GM23338 (cell line): ENCODE results near the gene TMEM30A. TPM values are rescaled to one million over a fixed set of nuclear protein-coding genes. Genes with fewer than 3 reads are reported as not detected.

ENCODE experiments used
- ATAC-seq: fragments of 200-7000 bp; cut with Tn5 transposase; 3 replicates; pipeline ENCODE4 v1.9.1; 2020
- DNase-seq: peaks from one replicate; pipeline ENCODE4 v3.0.0-alpha.2; 2015; ENCODE audit warnings: low spot score
- H2AFZ ChIP-seq: fragments of 200-600 bp; sonication (generic); 2 replicates; pipeline ENCODE4 v1.8.0; 2016; ENCODE audit warnings: antibody characterized with exemption, mild to moderate bottlenecking, moderate library complexity
- H3F3A ChIP-seq: fragments of 200-600 bp; sonication (generic); replicated peaks from 2 replicates; pipeline ENCODE4 v1.8.0; 2017; ENCODE audit warnings: antibody characterized with exemption, mixed run types, low read depth
- H3K27ac ChIP-seq: fragments of 200-600 bp; sonication (generic); 2 replicates; pipeline ENCODE4 v1.6.1; 2016; ENCODE audit warnings: low read depth
- H3K27me3 ChIP-seq: fragments of 200-600 bp; sonication (generic); 2 replicates; pipeline ENCODE4 v1.8.0; 2016; ENCODE audit warnings: mild to moderate bottlenecking, mixed run types, moderate library complexity; ENCODE audit not compliant: insufficient read depth
- H3K36me3 ChIP-seq: fragments of 200-600 bp; sonication (generic); 2 replicates; pipeline ENCODE4 v1.8.0; 2016; ENCODE audit warnings: mild to moderate bottlenecking; ENCODE audit not compliant: insufficient read depth
- H3K4me1 ChIP-seq: fragments of 200-600 bp; sonication (generic); 2 replicates; pipeline ENCODE4 v1.8.0; 2016; ENCODE audit warnings: mild to moderate bottlenecking, moderate library complexity; ENCODE audit not compliant: insufficient read depth
- H3K4me2 ChIP-seq: fragments of 200-600 bp; sonication (generic); 2 replicates; pipeline ENCODE4 v1.7.1; 2017; ENCODE audit warnings: mixed run types
- H3K4me3 ChIP-seq: fragments of 200-600 bp; sonication (generic); 2 replicates; pipeline ENCODE4 v1.6.1; 2016; ENCODE audit warnings: mixed run types
- H3K79me2 ChIP-seq: fragments of 200-600 bp; sonication (generic); replicated peaks from 2 replicates; pipeline ENCODE4 v1.8.0; 2017; ENCODE audit warnings: mild to moderate bottlenecking; ENCODE audit not compliant: insufficient read depth
- H3K9me2 ChIP-seq: fragments of 200-600 bp; sonication (generic); 2 replicates; pipeline ENCODE4 v1.8.0; 2017; ENCODE audit not compliant: insufficient read depth
- H4K20me1 ChIP-seq: fragments of 200-600 bp; sonication (generic); replicated peaks from 2 replicates; pipeline ENCODE4 v1.8.0; 2017; ENCODE audit warnings: mild to moderate bottlenecking; ENCODE audit not compliant: insufficient read depth
- H3K27ac Mint-ChIP-seq: 2 replicates; pipeline ENCODE4 v1.8.0; 2020; ENCODE audit warnings: inconsistent platforms, mild to moderate bottlenecking, moderate library complexity, mixed read lengths
- H3K27me3 Mint-ChIP-seq: 3 replicates; pipeline ENCODE4 v1.8.0; 2022; ENCODE audit warnings: low read depth, mild to moderate bottlenecking, moderate library complexity, mixed read lengths, inconsistent platforms; ENCODE audit not compliant: insufficient read depth, poor library complexity
- H3K36me3 Mint-ChIP-seq: 3 replicates; pipeline ENCODE4 v1.8.0; 2021; ENCODE audit warnings: low read depth, mild to moderate bottlenecking, inconsistent platforms, moderate library complexity, mixed read lengths
- H3K4me1 Mint-ChIP-seq: 3 replicates; pipeline ENCODE4 v1.8.0; 2020; ENCODE audit warnings: mild to moderate bottlenecking, inconsistent platforms, mixed read lengths
- H3K4me3 Mint-ChIP-seq: 3 replicates; pipeline ENCODE4 v1.8.0; 2021; ENCODE audit warnings: moderate library complexity, mild to moderate bottlenecking, inconsistent platforms, mixed read lengths
- H3K9me3 Mint-ChIP-seq: 3 replicates; pipeline ENCODE4 v1.8.0; 2020; ENCODE audit warnings: moderate library complexity, mild to moderate bottlenecking, inconsistent platforms, mixed read lengths
- CREB1 ChIP-seq: fragments of 250-450 bp; sonication (Bioruptor Pico); IDR thresholded peaks from 2 replicates; pipeline ENCODE4 v1.5.0; 2020; ENCODE audit warnings: low read depth, mild to moderate bottlenecking, moderate library complexity
- EZH2 ChIP-seq: fragments of 200-600 bp; sonication (generic); IDR thresholded peaks from one replicate; pipeline ENCODE4 v1.8.0; 2017; ENCODE audit warnings: antibody characterized with exemption, mild to moderate bottlenecking, low read depth; ENCODE audit not compliant: unreplicated experiment
- EZH2phosphoT487 ChIP-seq: fragments of 200-600 bp; sonication (generic); IDR thresholded peaks from one replicate; pipeline ENCODE4 v1.8.1; 2018; ENCODE audit warnings: antibody characterized with exemption; ENCODE audit not compliant: unreplicated experiment
- JUNB ChIP-seq: IDR thresholded peaks from one replicate; pipeline ENCODE4 v1.6.1; 2016; ENCODE audit warnings: antibody characterized with exemption; ENCODE audit not compliant: unreplicated experiment
- NANOG ChIP-seq: IDR thresholded peaks from 2 replicates; pipeline ENCODE4 v1.6.1; 2016; ENCODE audit warnings: antibody characterized with exemption, borderline replicate concordance
- POLR2AphosphoS5 ChIP-seq: IDR thresholded peaks from 2 replicates; pipeline ENCODE4 v1.6.1; 2016; ENCODE audit warnings: antibody characterized with exemption, low read depth
- STAT1 ChIP-seq: IDR thresholded peaks from one replicate; pipeline ENCODE4 v1.6.1; 2016; ENCODE audit warnings: antibody characterized with exemption; ENCODE audit not compliant: unreplicated experiment
- ZNF114 ChIP-seq: fragments of 250-450 bp; sonication (Bioruptor Pico); IDR thresholded peaks from 2 replicates; pipeline ENCODE4 v1.5.0; 2020; ENCODE audit warnings: mild to moderate bottlenecking, moderate library complexity
- ZNF331 ChIP-seq: fragments of 250-450 bp; sonication (Bioruptor Pico); IDR thresholded peaks from 2 replicates; pipeline ENCODE4 v1.5.0; 2020; ENCODE audit warnings: low read depth, mild to moderate bottlenecking, moderate library complexity
- polyA plus RNA-seq: library from polyadenylated mRNA; unstranded; fragments of >200 nt; fragmentation: Nextera tagmentation; extraction: Ambion mirVana; gene quantifications from 2 replicates; pipeline ENCODE4 v1.2.1, GENCODE V29; 2016
- total RNA-seq: library from RNA; depleted of rRNA; stranded (reverse); fragments of >200 nt; shearing (Covaris generic); gene quantifications from 2 replicates; pipeline ENCODE4 v1.2.3, GENCODE V29; 2014
- TF ChIP-seq, protein P1 (sequence below): IDR thresholded peaks from 2 replicates; pipeline ENCODE4 v1.6.1; 2016; ENCODE audit warnings: antibody characterized with exemption
- TF ChIP-seq, protein P2 (sequence below): fragments of 250-450 bp; sonication (Bioruptor Pico); IDR thresholded peaks from 2 replicates; pipeline ENCODE4 v1.5.0; 2020; ENCODE audit warnings: mild to moderate bottlenecking, moderate library complexity
- TF ChIP-seq, protein P3 (sequence below), 2 experiments: fragments of 200-600 bp in 1 of 2; sonication (generic) in 1 of 2; conservative IDR thresholded peaks; 2 replicates each; pipeline versions ENCODE4 v1.5.1 to v1.6.1; 2016 to 2017; ENCODE audit warnings: antibody characterized with exemption in 2 of 2, low read depth in 2 of 2, mild to moderate bottlenecking in 2 of 2, moderate library complexity in 1 of 2

The TMEM30A gene
- total and polyA plus RNA-seq, 2 experiments from 2014 or later, result 61.7 to 99.9 TPM

DNA sequence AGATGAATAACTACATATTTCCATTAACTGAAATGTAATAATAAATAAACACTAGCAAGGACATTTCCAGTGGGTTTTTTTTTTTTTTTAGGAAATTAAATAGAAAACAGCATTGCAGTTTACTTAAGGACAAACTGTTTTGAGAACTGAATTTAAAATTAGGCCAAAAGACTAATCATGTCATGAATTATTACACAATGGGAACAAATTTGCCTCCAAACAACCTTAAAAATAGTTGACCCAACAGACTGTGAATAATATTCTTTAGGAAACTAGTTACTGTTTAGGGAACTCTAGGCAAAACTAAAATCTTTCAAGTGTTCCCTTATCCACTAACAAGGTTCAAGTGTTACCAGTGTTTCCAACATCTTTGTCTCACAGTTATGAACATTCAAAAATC lies 62.3 kb downstream of the TMEM30A start:
- Histone ChIP-seq H3K79me2 (no peaks in the 10 kb centered on the region), H3K4me3 (no peak overlapping the region), H3K4me2 (no peak overlapping the region), H3K9me2 (no peaks in the 10 kb centered on the region), H3K4me1 (peaks cover 15% of the 10 kb centered on the region; the same call in 1 of the 2 replicates), H2AFZ (no peak overlapping the region; the same call in 1 of the 2 replicates), H4K20me1 (no peaks in the 10 kb centered on the region), H3K27me3 (no peaks in the 10 kb centered on the region), H3K27ac (no peak overlapping the region), H3K36me3 (no peaks in the 10 kb centered on the region), H3F3A (no peaks in the 10 kb centered on the region)
- Mint-ChIP-seq H3K4me1 (peaks cover 18% of the 10 kb centered on the region; the same call in 2 of the 3 replicates), H3K9me3 (no peaks in the 10 kb centered on the region), H3K4me3 (no peak overlapping the region), H3K27ac (no peak overlapping the region), H3K27me3 (no peaks in the 10 kb centered on the region), H3K36me3 (no peaks in the 10 kb centered on the region)
- TF ChIP-seq, protein P1, sequence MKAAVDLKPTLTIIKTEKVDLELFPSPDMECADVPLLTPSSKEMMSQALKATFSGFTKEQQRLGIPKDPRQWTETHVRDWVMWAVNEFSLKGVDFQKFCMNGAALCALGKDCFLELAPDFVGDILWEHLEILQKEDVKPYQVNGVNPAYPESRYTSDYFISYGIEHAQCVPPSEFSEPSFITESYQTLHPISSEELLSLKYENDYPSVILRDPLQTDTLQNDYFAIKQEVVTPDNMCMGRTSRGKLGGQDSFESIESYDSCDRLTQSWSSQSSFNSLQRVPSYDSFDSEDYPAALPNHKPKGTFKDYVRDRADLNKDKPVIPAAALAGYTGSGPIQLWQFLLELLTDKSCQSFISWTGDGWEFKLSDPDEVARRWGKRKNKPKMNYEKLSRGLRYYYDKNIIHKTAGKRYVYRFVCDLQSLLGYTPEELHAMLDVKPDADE, result no peak
- DNase-seq (no peak), ATAC-seq (no peak)

- Mint-ChIP-seq H3K36me3 (no peaks in the 10 kb centered on the region), H3K27ac (no peak overlapping the region), H3K4me3 (no peak overlapping the region), H3K27me3 (no peaks in the 10 kb centered on the region), H3K4me1 (peaks cover 18% of the 10 kb centered on the region; the same call in 2 of the 3 replicates), H3K9me3 (no peaks in the 10 kb centered on the region)
- no peak for DNase-seq
- Histone ChIP-seq H3F3A (no peaks in the 10 kb centered on the region), H3K9me2 (peaks cover 6% of the 10 kb centered on the region; the same call in 1 of the 2 replicates), H2AFZ (no peak overlapping the region), H3K79me2 (no peaks in the 10 kb centered on the region), H4K20me1 (no peaks in the 10 kb centered on the region), H3K4me1 (peaks cover 11% of the 10 kb centered on the region; the same call in 1 of the 2 replicates), H3K27me3 (no peaks in the 10 kb centered on the region), H3K4me2 (no peak overlapping the region), H3K27ac (no peak overlapping the region), H3K36me3 (no peaks in the 10 kb centered on the region), H3K4me3 (no peak overlapping the region)
- ATAC-seq, result no peak
- TF ChIP-seq ZNF114, result no peak
- TF ChIP-seq, protein P2, sequence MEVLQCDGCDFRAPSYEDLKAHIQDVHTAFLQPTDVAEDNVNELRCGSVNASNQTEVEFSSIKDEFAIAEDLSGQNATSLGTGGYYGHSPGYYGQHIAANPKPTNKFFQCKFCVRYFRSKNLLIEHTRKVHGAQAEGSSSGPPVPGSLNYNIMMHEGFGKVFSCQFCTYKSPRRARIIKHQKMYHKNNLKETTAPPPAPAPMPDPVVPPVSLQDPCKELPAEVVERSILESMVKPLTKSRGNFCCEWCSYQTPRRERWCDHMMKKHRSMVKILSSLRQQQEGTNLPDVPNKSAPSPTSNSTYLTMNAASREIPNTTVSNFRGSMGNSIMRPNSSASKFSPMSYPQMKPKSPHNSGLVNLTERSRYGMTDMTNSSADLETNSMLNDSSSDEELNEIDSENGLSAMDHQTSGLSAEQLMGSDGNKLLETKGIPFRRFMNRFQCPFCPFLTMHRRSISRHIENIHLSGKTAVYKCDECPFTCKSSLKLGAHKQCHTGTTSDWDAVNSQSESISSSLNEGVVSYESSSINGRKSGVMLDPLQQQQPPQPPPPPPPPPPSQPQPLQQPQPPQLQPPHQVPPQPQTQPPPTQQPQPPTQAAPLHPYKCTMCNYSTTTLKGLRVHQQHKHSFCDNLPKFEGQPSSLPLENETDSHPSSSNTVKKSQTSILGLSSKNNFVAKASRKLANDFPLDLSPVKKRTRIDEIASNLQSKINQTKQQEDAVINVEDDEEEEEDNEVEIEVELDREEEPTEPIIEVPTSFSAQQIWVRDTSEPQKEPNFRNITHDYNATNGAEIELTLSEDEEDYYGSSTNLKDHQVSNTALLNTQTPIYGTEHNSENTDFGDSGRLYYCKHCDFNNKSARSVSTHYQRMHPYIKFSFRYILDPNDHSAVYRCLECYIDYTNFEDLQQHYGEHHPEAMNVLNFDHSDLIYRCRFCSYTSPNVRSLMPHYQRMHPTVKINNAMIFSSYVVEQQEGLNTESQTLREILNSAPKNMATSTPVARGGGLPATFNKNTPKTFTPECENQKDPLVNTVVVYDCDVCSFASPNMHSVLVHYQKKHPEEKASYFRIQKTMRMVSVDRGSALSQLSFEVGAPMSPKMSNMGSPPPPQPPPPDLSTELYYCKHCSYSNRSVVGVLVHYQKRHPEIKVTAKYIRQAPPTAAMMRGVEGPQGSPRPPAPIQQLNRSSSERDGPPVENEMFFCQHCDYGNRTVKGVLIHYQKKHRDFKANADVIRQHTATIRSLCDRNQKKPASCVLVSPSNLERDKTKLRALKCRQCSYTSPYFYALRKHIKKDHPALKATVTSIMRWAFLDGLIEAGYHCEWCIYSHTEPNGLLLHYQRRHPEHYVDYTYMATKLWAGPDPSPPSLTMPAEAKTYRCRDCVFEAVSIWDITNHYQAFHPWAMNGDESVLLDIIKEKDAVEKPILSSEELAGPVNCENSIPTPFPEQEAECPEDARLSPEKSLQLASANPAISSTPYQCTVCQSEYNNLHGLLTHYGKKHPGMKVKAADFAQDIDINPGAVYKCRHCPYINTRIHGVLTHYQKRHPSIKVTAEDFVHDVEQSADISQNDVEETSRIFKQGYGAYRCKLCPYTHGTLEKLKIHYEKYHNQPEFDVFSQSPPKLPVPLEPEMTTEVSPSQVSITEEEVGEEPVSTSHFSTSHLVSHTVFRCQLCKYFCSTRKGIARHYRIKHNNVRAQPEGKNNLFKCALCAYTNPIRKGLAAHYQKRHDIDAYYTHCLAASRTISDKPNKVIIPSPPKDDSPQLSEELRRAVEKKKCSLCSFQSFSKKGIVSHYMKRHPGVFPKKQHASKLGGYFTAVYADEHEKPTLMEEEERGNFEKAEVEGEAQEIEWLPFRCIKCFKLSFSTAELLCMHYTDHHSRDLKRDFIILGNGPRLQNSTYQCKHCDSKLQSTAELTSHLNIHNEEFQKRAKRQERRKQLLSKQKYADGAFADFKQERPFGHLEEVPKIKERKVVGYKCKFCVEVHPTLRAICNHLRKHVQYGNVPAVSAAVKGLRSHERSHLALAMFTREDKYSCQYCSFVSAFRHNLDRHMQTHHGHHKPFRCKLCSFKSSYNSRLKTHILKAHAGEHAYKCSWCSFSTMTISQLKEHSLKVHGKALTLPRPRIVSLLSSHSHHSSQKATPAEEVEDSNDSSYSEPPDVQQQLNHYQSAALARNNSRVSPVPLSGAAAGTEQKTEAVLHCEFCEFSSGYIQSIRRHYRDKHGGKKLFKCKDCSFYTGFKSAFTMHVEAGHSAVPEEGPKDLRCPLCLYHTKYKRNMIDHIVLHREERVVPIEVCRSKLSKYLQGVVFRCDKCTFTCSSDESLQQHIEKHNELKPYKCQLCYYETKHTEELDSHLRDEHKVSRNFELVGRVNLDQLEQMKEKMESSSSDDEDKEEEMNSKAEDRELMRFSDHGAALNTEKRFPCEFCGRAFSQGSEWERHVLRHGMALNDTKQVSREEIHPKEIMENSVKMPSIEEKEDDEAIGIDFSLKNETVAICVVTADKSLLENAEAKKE (CRISPR knock-in tag), result no peak
- TF ChIP-seq, protein P3, sequence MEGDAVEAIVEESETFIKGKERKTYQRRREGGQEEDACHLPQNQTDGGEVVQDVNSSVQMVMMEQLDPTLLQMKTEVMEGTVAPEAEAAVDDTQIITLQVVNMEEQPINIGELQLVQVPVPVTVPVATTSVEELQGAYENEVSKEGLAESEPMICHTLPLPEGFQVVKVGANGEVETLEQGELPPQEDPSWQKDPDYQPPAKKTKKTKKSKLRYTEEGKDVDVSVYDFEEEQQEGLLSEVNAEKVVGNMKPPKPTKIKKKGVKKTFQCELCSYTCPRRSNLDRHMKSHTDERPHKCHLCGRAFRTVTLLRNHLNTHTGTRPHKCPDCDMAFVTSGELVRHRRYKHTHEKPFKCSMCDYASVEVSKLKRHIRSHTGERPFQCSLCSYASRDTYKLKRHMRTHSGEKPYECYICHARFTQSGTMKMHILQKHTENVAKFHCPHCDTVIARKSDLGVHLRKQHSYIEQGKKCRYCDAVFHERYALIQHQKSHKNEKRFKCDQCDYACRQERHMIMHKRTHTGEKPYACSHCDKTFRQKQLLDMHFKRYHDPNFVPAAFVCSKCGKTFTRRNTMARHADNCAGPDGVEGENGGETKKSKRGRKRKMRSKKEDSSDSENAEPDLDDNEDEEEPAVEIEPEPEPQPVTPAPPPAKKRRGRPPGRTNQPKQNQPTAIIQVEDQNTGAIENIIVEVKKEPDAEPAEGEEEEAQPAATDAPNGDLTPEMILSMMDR (conservative IDR thresholded peaks at IDR 0.05; ENCODE audit: low read depth in 2 of 2), result no peak
- no peak for TF ChIP-seq POLR2AphosphoS5
- TF ChIP-seq EZH2, result no peak
- TF ChIP-seq NANOG, result no peak
- no peak for TF ChIP-seq EZH2phosphoT487
- TF ChIP-seq STAT1, result no peak
- TF ChIP-seq ZNF331, result no peak
- TF ChIP-seq JUNB, result no peak
- TF ChIP-seq CREB1 (CRISPR knock-in tag), result no peak
- TF ChIP-seq, protein P1, result no peak
These were observed 63.5 kb downstream of the TMEM30A start for GRCh38 chr6:75221116-75221515.
